CD4-positive, alpha-beta T cell treated with Interleukin-15 for 1 hour (primary cell): ENCODE results near the gene CDH22.

ENCODE experiments used
- DNase-seq: peaks from one replicate; pipeline ENCODE4 v3.0.0-alpha.2; 2020

The CDH22 gene

DNA sequence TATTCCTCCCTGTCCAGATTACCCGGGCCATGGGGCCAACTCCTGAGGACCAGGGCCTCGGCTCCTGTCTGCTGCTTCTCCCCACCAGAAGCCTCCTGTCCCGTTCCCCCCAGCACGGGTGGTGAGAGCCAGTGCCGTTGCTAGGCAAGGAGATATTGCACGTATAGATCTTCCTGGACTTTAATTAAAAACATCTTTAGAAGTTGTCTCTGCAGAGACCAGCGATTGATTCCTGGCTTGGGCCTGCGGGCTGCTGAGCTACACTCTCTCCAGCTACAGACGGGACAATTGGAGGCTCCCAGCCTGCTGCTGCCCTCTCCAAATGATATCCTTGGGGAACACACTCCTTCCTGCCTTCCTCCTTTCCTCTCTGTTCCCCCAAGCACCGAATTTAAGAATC, 74.6 kb downstream of the CDH22 start:
- no peak for DNase-seq

DNA sequence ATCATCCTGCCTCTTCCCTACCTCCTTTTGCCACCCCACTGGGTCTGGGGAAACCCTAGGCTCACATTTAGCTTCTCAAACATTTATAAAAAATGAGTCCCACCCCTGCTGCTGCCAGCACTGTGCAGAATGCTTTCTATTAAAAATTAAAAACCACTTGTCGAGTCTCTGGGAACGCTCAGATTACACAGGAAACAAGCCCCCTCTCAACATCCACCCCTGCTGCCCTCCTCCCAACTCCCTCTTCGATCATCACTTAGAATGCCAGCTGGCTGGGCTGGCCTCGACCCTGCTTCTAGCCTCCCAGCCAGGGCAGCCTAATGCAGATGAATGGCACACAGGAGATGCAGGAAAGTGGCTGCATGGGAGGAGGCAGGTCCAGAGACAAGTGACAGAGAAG, 75.8 kb downstream of the CDH22 start:
- no peak for DNase-seq

DNA sequence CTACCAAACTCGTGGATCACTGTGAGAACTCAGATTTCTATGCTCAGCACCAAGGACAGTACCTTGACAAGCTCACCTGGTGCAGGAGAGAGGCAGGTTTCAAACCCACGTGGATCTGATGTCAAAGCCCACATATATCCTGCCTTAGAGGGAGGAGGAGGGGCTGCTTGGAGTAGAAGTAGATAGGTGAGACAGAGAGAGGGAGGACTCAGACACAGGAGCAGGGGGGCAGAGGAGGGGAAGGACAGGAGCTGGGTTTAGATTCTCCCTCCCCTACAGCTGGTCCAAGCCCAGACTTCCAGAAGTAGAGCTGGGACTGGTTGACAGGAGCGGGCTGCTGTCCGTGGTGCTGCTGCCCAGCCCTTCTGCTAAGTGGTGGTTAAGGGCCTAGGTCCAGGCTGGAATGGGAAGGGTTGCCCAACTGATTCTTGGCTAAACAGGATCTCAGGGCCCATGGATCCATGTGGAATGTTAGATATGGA, 77.5 kb downstream of the CDH22 start:
- no peak for DNase-seq

DNA sequence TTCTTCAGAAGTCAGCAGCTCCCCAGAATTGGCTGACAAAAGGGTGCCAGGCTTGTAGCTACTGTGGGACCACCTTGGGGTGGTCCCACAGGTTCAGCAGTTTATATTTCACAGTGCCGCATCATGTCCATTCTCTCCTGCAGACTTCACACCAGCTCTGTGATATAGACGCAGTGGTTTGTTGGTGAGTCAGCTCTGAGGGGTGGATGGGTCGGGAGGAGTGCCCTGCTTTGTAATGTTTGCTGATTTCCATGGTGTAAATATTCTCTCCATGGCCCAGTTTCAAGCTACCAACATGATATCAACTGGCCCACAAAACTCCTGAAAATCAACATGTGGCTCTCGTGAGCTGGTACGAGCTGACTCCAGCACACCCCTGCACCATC, 78.2 kb downstream of the CDH22 start:
- DNase-seq: no peak

DNA sequence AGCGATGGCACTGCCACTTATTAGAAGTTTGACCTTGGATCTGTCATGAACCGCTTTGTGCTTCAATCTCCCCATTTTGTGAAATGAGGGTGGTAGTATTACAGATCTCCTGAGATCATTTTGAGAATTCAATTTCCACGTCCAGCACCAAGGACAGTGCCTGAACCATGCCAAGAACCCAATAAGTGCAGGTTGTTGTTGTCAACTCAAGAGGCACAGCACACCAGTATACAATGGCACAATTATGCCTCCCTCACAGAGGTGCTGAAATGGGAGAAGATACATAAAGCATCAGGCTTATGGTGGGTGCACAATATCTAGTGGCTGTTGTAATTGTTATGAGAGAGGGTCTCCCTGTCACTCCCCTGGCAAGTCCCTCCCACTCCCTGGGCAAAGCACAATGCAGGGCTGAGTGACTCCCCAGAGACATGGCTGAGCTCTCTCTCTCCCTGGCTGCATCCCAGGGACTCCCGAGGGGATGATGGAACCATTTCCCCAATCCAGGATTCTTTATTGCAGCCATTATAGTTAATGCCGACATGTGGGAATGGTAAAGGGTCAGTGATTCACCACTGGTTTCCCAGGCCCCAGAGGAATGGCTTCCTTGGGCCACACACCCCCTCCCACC, 78.7 kb downstream of the CDH22 start:
- no peak for DNase-seq

DNA sequence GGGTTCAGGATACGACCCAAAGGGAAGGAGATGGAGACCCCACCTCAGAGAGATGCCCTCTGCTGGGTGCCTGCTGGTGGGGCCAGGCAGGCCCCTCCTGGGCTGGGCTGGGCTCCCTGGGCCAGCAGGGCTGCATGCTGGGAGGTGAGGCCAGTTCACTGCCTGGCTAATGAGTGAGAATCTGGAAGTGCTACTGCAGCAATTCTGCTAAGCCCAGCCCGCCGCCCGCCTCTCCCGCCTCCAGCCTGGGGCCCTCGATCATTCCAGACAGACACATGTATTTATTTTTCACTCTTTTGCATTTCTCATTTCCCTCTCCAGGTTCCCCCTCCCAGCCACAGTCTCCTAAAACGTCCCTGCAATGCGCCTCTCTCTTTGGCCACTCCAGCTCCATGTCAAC, 79.6 kb downstream of the CDH22 start:
- DNase-seq: no peak

DNA sequence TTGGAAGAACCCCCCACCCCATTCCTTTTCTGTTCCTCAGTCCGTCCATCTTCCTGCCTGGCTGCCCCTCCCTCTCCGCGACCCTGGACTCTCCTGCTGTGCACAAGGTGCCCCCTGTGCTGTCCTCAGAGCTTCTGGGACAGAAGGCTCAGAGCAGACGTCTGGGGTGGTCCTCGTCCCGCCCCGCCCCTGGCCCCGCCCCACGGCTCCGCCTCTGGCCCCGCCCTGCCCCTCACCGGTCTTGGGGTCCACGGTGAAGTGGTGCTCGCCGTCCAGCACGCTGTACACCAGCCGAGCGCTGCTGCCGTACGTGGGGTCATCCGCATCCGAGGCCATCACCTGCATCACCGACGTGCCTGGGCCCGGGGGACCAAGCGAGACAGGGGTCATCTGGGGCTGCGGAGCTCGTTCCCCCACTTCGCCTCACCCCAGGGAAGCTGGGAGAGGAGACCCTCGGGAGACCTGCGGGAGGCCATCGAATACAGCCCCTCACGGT, 81.0 kb downstream of the CDH22 start:
- DNase-seq: no peak

DNA sequence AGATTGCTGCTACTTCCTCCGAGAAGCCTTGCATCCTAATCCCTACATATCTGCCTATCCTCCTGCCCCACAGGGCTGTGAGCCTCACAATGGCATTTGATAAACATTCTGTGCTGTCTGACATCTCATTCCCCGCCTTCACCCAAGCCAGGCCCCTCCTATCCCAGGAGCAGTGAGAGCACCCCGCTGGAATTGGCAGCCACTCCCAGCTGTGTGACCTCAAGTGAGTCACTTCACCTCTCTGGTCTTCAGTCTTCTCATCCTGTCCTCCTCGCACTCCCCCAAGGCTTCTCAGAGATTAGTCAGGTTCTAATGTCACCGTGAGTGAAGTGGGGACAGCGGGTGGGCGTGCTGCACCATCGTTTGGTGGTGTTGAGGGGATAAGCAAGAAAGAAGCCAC, 81.7 kb downstream of the CDH22 start:
- no peak for DNase-seq

DNA sequence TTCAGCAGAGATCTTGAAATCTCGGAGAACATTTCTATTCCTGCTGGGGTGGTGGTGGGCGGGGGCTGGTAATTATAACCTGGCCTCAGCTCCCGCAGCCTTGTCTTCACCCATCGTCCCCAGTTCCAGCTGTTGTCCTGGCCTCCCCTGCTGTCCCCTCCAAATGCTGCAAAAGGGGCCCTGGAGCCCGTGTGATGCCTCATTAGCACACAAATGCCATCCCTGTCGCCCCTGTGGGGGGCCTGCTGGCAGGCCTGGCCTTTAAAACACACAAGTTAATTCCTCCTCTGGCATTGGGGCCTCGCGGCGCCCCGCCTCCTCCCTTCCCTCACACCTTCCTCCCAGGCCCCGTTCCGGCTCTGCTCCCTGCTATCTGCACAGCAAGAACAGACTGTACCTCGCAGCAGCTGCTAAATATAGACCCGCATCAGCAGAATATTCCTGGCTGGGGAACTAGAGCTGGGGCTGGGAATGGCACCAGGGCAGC, 85.7 kb downstream of the CDH22 start:
- no peak for DNase-seq

DNA sequence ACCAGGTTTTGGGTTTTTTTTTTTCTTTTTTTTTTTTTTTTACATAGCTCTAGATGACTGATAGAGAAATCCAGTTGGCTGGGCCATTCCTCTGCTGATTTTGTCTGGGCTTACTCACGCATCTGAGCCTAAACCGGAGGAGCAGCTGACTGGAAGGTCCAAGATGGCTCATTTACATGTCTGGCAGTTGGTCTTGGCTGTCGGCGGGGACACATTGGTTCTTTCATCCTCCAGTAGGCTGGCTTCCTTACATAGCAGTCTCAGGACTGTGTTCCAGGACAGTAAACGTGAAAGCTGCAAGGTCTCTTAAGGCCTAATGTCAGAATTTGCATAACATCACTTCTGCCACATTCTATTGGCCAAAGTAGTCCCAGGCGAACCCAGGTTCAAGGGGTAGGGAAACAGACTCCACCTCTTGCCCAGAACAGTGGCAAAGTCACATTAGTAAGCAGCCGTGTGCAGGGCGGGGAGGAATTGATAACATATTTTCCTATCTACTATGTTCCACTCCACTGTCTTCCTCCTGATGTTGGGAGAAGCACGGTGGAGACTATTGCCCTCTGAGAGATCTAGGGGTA, 87.0 kb downstream of the CDH22 start:
- DNase-seq: no peak

DNA sequence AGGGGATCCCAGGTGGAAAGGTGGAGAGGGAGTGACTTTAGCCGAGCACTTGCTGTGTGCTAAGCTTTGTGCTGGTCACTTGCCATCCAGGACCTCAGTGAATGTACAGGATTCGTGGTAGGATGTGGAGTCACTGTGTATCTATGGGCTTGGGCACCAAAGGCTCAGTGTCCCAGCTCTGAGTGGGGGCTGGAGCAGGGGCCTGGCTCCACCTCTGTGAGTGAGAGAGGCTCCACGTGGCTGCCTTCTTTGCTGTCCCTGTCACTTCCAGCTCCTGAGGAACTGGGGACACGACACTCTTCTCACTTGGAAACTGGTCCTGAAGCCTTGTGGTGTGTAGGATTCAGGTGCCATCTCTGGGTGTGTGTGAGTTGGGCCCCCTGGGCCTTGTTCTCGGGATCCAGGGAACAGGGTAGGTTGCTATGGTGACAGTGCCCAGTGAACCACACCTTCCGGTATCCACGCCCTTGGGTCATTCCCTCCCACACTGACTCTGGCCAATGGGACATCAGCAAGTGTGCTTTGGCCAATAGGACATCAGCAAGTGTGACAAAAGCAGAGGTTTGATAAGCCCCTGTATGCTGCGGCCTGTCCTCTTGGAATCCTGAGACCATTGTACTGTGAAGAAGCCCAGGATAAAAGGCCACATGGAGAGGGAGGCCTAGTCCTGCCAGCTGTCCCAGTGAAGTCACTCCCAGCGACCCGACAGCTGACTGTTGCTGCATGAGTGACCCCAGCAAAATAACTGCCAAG, 87.7 kb downstream of the CDH22 start:
- DNase-seq: no peak

DNA sequence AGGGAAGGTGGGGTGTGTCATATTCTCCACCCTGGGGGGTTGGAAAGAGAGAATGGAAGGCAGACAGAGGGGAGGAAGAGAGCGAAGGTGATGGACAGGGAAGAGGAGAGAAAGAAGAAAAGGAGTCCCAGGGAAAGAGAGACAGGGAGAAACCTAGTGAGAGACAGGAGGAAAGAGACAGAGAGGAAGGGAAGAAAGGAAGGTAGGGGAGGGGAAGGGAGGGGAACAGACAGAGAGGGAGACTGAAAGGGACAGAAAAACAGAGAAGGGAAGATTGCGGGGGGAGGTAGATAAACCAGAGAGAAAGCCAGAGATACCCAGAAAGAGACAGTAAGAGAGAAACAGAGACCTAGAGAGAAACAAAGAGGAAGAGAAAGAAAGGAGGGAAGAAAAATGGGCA, 88.4 kb downstream of the CDH22 start:
- no peak for DNase-seq

DNA sequence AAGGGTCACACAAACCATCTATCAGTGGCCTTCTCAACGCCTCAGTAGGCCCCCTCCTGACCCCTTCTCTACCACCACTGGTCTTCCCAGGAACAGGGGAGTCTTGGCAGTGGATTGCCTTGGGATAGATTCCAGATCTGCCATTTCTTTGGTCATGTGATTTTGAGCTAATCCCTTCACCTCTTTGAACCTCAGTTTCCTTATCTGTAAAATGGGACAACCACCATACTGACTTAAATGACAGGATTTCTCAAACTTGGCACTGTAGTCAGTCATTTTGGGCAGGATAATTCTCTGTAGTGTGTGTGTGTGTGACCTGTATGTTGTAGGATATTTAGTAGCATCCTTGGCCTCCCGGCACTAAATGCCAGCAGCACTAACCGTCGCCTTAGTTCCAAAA, 89.1 kb downstream of the CDH22 start:
- no peak for DNase-seq

DNA sequence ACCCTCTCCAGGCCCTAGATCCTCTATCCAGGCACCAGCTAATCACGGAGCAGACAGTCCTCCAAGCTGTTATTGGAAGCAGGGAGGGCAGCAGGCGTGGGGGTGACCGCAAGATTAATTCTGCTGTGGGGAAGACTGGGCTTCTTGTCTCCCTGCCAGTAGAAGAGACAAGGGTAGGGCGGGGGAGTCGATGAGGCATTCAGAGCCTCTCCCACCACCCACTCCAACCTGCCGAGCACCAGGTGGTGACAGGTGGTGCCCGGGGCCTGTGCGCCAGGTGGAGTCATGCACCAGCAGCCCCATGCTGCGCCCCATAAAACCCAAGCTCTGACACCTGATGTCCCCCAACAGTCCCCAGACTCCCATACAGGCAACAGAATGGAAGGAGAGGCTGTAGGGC, 89.6 kb downstream of the CDH22 start:
- DNase-seq: no peak

DNA sequence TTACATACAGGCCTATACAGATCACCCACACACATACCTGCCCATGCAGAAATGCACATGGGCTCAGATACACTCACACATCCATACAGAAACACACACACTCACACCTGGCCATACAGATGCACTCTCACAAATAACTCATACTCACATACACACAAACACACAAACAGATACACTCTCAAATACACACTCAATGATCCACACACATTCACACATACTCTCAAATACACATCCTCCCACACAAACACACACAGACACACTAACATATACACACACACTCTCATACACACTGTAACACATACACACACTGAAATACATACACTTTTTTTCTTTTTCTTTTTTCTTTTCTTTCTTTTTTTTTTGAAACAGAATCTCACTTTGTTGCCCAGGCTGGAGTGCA, 90.7 kb downstream of the CDH22 start:
- DNase-seq: no peak

DNA sequence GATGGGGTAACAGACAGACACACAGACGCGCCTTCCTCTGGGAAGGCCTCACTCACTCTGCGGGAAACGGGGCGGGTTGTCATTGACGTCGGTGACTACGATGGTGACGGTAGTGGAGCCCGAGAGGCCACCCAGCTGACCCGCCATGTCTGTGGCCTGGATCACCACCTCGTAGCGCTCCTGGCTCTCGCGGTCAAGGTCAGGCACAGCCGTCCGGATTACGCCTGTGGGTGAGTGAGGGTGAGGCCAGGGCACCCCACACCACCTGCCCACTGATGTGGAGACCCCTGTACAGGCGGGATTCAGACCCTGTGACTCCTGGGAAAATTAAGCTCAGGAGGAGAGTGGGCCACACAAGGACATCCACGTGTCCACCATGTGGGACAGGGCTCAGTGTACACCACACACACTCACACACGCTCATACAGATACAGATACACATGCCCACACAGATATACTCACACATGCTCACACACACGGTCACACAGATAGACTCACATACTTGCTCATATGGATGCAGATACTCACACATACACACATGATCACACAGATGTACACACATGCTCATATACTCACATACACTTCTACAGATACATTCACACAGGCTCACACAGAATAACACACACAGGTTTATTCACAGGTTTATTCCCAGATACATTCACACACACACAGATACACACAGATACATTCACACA, 91.4 kb downstream of the CDH22 start:
- DNase-seq: no peak

DNA sequence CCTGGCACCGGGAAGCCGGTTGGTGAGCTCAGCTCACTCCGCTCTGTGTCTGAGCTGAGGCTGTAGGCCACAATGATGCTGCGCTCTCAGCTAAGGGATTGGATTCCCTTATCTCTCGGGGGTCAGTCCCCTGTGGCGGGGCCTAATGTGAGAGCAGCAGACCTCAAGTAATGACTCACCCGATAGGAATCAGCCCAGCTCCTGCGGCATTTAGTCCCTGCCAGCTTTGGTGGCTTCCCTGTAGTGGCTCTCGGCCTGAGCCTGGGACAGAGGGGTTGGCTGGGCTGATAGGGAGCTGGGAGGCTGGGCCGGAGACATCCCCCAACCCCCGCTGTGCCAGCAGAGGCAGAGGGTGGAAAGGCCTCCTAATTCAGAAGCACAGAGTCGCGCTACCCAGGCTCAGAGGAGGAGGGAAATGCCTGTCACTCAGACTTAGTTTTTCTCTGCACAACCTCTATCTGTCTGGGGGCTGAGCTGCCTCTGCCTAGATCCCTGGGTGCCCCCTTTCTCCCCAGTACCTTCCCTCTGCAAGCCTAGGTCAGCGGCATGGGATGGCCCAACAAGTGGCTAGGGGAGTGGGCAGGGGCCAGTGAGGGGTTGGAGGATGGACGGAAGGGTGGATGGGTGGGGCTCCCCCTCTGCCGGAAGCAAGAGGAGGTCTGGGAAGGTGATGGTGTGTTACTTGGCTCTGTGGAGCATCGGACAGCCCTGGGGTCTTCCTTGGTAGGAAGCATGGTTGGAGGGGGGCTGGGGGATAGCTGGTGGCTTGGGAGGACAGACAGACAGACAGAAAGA, 92.2 kb downstream of the CDH22 start:
- DNase-seq: no peak

DNA sequence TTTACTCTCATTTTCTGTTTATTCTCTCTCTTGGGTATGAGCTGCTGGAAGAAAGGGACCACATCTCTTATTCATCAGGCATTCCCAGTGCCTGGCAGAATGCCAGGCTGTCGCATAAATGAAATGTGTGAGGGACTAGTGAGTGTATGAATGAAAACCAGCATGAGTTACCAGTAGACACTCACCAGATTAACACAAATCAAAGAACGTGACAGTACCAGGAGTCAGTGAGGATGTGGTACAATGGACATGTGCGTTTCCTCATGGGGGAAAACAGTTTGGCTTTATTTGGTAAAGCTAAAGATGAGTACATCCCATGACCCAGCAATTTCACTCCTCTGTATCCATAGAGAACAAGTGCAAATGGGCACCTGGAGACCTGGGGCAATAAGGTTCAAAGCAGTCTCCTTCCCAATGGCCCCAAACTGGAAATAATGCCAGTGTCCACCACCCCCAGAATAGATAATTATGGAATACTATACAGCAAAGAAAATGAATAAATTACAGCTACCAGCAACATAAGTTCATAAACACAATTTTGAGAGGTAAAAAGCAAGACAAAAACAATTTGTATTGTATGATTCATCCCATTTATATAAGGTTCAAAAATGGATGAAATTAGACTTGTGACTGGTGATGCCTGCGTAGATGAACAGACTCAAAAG, 93.3 kb downstream of the CDH22 start:
- DNase-seq: no peak

DNA sequence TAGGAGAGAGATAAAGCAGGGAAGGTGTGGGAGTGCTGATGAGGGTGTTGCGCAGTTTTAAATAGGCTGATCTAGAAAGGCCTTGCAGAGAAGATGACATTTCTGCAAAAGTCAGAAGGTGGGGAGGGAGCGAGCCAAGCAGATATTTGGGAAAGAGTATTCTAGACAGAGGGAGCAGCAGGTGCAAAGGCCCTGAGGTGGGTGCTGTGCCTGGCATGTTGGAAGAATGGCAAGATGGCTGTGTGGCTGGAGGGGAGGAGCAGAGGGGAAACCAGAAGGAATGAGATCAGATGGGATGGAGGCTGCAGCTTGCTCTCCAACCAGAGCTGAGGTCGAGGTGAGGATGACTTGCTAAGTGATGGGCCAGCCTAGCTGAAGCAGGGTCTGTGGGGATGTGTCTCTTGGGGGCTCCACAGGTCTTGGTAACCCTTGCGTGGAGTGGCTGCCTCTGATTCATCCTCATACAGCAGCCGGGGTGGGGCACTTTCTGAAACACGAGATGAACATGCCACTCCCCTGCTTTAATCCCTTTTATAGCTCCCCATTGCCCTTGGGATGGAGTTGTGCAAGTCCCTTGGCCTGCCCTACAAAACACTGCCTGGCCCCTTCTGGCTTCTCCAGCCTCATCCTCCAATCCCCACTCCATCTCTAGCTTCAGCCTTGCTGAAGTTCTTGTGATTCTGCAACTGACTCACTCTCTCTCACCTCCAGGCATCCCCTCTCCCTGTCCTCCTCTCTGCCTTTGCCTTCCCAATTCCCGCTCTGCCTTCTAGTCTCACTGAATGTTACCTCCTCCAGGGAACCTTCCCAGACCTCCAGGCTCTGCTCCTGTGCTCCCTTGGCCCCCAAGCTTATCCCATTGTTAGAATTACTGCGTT, 94.1 kb downstream of the CDH22 start:
- DNase-seq: no peak

DNA sequence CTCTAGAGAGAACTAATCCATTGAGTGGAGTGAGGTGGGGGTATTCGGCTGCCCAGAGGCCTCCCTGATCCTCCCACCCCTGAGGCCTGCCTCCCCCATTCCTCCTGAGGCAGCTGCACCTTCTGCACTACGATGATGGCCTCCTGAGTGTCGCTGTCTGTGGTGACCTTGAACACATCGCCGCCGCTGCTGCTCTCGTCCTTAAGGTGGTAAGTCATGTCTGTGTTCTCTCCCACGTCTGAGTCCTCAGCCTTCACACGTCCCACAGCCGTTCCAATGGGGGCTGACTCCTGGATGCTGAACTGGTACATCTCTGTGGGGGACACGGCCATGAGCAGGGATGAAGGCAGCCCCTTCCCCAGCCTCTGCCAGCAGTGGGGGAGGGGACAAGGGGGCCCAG, 95.4 kb downstream of the CDH22 start:
- no peak for DNase-seq

DNA sequence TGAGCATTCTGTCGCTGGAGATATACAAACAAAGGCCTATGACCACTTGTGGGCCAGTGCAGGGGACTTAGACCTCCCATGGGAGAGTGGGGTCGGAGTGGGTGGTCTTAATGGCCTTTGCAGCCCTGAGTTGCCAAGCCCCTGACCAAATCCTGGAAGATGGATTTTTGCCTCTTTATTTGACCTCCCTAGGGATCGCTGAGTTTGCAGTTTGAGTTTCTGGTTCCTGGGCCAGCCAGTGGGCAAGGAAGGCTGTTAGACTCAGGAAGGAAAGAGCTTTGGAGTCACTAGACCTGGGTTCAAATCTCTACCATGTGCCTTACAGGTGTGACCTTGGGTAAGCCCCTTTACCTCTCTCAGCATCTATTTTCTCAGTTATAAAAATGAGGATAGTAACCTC, 96.0 kb downstream of the CDH22 start:
- DNase-seq: no peak
